IMR-90 (cell line): Measurements from ENCODE around the gene SLC15A1. TPM values are rescaled to one million over a fixed set of nuclear protein-coding genes. Genes with fewer than 3 reads are reported as not detected.

Source experiments
- ATAC-seq: fragments of 200-7000 bp; cut with Tn5 transposase; 2 replicates; pipeline ENCODE4 v1.9.1; 2020; ENCODE audit warnings: low read depth, mild to moderate bottlenecking, moderate library complexity
- BruUV-seq: library from RNA; stranded (reverse); fragments of 400-500 nt; replicated peaks from 2 replicates; lab custom pipeline; 2021; lab: Mats Ljungman, UMichigan
- CTCF ChIA-PET: fragments of 300-600 bp; formaldehyde crosslinking; extraction: SDS; loops from one replicate; lab custom pipeline; 2021; ENCODE audit warnings: antibody characterized with exemption; lab: Yijun Ruan, JAX
- POLR2A ChIA-PET: fragments of 300-600 bp; sonication (Branson Sonifier 250); formaldehyde crosslinking; loops from one replicate; lab custom pipeline; 2022; ENCODE audit warnings: antibody characterized with exemption; ENCODE audit not compliant: unreplicated experiment; lab: Charles Lee
- DNase-seq: peaks from one replicate; pipeline ENCODE4 v3.0.0; 2013
- H2AFZ ChIP-seq: replicated peaks from 2 replicates; pipeline ENCODE3; 2013; ENCODE audit warnings: low read length, mild to moderate bottlenecking; ENCODE audit not compliant: poor library complexity
- H2AK5ac ChIP-seq: 2 replicates; pipeline ENCODE4 v1.6.1; 2013; ENCODE audit warnings: low read depth, low read length, inconsistent platforms
- H2AK9ac ChIP-seq: replicated peaks from 2 replicates; pipeline ENCODE3; 2013; ENCODE audit warnings: mild to moderate bottlenecking, low read depth, low read length, moderate library complexity; ENCODE audit not compliant: poor library complexity
- H2BK120ac ChIP-seq: 2 replicates; pipeline ENCODE4 v1.6.1; 2013; ENCODE audit warnings: low read depth, low read length, inconsistent platforms
- H2BK15ac ChIP-seq: 3 replicates; pipeline ENCODE4 v1.6.1; 2013; ENCODE audit warnings: low read depth, low read length, inconsistent platforms
- H2BK20ac ChIP-seq: 2 replicates; pipeline ENCODE4 v1.6.1; 2013; ENCODE audit warnings: low read depth, mild to moderate bottlenecking, inconsistent platforms, low read length, moderate library complexity
- H2BK5ac ChIP-seq: 2 replicates; pipeline ENCODE4 v1.6.1; 2013; ENCODE audit warnings: mild to moderate bottlenecking, low read depth, low read length, inconsistent platforms; ENCODE audit not compliant: poor library complexity, severe bottlenecking
- H3K14ac ChIP-seq: replicated peaks from 2 replicates; pipeline ENCODE4 v1.6.1; 2013; ENCODE audit warnings: low read depth, low read length, inconsistent platforms
- H3K18ac ChIP-seq: 2 replicates; pipeline ENCODE4 v1.6.1; 2013; ENCODE audit warnings: low read depth, low read length, control low read depth
- H3K23ac ChIP-seq: 2 replicates; pipeline ENCODE4 v1.6.1; 2013; ENCODE audit warnings: low read depth, low read length, inconsistent platforms
- H3K27ac ChIP-seq: 2 replicates; pipeline ENCODE4 v1.5.1; 2013; ENCODE audit warnings: mild to moderate bottlenecking, control low read depth, low read length; ENCODE audit not compliant: insufficient read depth
- H3K27me3 ChIP-seq: 2 replicates; pipeline ENCODE4 v1.6.1; 2013; ENCODE audit warnings: low read length; ENCODE audit not compliant: control insufficient read depth, insufficient read depth
- H3K36me3 ChIP-seq: 2 replicates; pipeline ENCODE4 v1.6.1; 2013; ENCODE audit warnings: low read length, mixed read lengths; ENCODE audit not compliant: control insufficient read depth, insufficient read depth
- H3K4ac ChIP-seq: 2 replicates; pipeline ENCODE4 v1.6.1; 2013; ENCODE audit warnings: low read depth, low read length, inconsistent platforms
- H3K4me1 ChIP-seq: 2 replicates; pipeline ENCODE4 v1.6.1; 2013; ENCODE audit warnings: low read length, mixed read lengths; ENCODE audit not compliant: control insufficient read depth, insufficient read depth
- H3K4me2 ChIP-seq: 2 replicates; pipeline ENCODE4 v1.6.1; 2013; ENCODE audit warnings: low read depth, mild to moderate bottlenecking, control low read depth, low read length, moderate library complexity
- H3K4me3 ChIP-seq: 2 replicates; pipeline ENCODE4 v1.5.1; 2013; ENCODE audit warnings: low read depth, mild to moderate bottlenecking, control low read depth, low read length, moderate library complexity; ENCODE audit not compliant: insufficient read depth
- H3K56ac ChIP-seq: 2 replicates; pipeline ENCODE4 v1.6.1; 2013; ENCODE audit warnings: low read length, inconsistent platforms; ENCODE audit not compliant: insufficient read depth; ENCODE audit errors: extremely low read depth
- H3K79me1 ChIP-seq, 2 experiments: 2 replicates each; pipeline ENCODE4 v1.6.1; 2013; ENCODE audit warnings: low read length in 2 of 2, inconsistent platforms in 1 of 2, low read depth in 1 of 2
- H3K9ac ChIP-seq: 2 replicates; pipeline ENCODE4 v1.6.1; 2013; ENCODE audit warnings: low read depth, low read length, control low read depth
- H3K9me1 ChIP-seq: 2 replicates; pipeline ENCODE4 v1.6.1; 2013; ENCODE audit warnings: low read length, inconsistent platforms; ENCODE audit not compliant: insufficient read depth
- H3K9me3 ChIP-seq: 2 replicates; pipeline ENCODE4 v1.6.1; 2013; ENCODE audit warnings: low read length; ENCODE audit not compliant: control insufficient read depth, insufficient read depth
- H4K20me1 ChIP-seq: 2 replicates; pipeline ENCODE4 v1.6.1; 2013; ENCODE audit warnings: low read length, inconsistent platforms; ENCODE audit not compliant: insufficient read depth
- H4K5ac ChIP-seq: 2 replicates; pipeline ENCODE4 v1.6.1; 2013; ENCODE audit warnings: mild to moderate bottlenecking, low read depth, low read length, control low read depth
- H4K8ac ChIP-seq, 2 experiments: 2 replicates each; pipeline ENCODE4 v1.6.1; 2013; ENCODE audit warnings: low read depth in 2 of 2, low read length in 2 of 2, control low read depth in 1 of 2, inconsistent platforms in 1 of 2
- H4K91ac ChIP-seq: 2 replicates; pipeline ENCODE4 v1.6.1; 2013; ENCODE audit warnings: low read depth, low read length, inconsistent platforms; ENCODE audit not compliant: insufficient read depth
- CEBPB ChIP-seq: IDR thresholded peaks from 2 replicates; pipeline ENCODE4 v1.6.1; 2012; ENCODE audit warnings: low read depth, low read length, improper control_type of control experiment
- CHD1 ChIP-seq: IDR thresholded peaks from 2 replicates; pipeline ENCODE4 v1.6.1; 2012; ENCODE audit warnings: low read depth, low read length, improper control_type of control experiment
- ELK1 ChIP-seq: fragments of 150-350 bp; IDR thresholded peaks from 2 replicates; pipeline ENCODE4 v1.6.1; 2016; ENCODE audit warnings: low read depth, mild to moderate bottlenecking, low read length, moderate library complexity, borderline replicate concordance
- FOS ChIP-seq: fragments of 150-350 bp; IDR thresholded peaks from 2 replicates; pipeline ENCODE4 v1.6.1; 2016; ENCODE audit warnings: low read depth, low read length
- MAFK ChIP-seq: IDR thresholded peaks from 2 replicates; pipeline ENCODE4 v1.6.1; 2012; ENCODE audit warnings: low read depth, low read length, improper control_type of control experiment
- MAZ ChIP-seq: IDR thresholded peaks from 2 replicates; pipeline ENCODE4 v1.6.1; 2012; ENCODE audit warnings: low read depth, mild to moderate bottlenecking, low read length, improper control_type of control experiment, moderate library complexity, borderline replicate concordance
- MXI1 ChIP-seq: IDR thresholded peaks from 2 replicates; pipeline ENCODE4 v1.6.1; 2012; ENCODE audit warnings: low read depth, mild to moderate bottlenecking, low read length, moderate library complexity, borderline replicate concordance
- NFE2L2 ChIP-seq: fragments of 150-350 bp; IDR thresholded peaks from 2 replicates; pipeline ENCODE4 v1.6.1; 2016; ENCODE audit warnings: low read depth, mild to moderate bottlenecking, low read length
- POLR2A ChIP-seq: IDR thresholded peaks from 2 replicates; pipeline ENCODE4 v1.6.1; 2012; ENCODE audit warnings: mild to moderate bottlenecking, low read depth, low read length
- RAD21 ChIP-seq: IDR thresholded peaks from 2 replicates; pipeline ENCODE4 v1.6.1; 2012; ENCODE audit warnings: low read length, improper control_type of control experiment
- RFX5 ChIP-seq: IDR thresholded peaks from 2 replicates; pipeline ENCODE4 v1.8.0; 2012; ENCODE audit warnings: low read depth, mild to moderate bottlenecking, low read length, moderate library complexity
- SMC3 ChIP-seq: fragments of 150-350 bp; IDR thresholded peaks from 2 replicates; pipeline ENCODE4 v1.6.1; 2016; ENCODE audit warnings: low read depth, mild to moderate bottlenecking, antibody characterized with exemption, low read length, moderate library complexity
- WGBS, 2 experiments: methylation state at CpG; one replicate each; pipeline versions ENCODE4 v1.1.5 to v1.1.7; 2013; ENCODE audit warnings: missing lambda C conversion rate in 2 of 2; ENCODE audit not compliant: insufficient read length in 1 of 2; ENCODE audit errors: extremely low coverage in 2 of 2; 5-methylcytosine and 5-hydroxymethylcytosine counted together
- dilution Hi-C: fragments of 300-500 bp; cut with HindIII; formaldehyde crosslinking; loops from one replicate; pipeline ENCODE4 v1.14.3; 2018; ENCODE audit warnings: low sequenced_read_pairs; ENCODE audit not compliant: unreplicated experiment
- in situ Hi-C: fragments of 300-500 bp; cut with MboI; formaldehyde crosslinking; loops from 3 replicates; pipeline ENCODE4 v1.14.3; 2019; ENCODE audit warnings: low sequenced_read_pairs, inconsistent platforms, mixed read lengths
- intact Hi-C: fragments of 100-400 bp; cut with micrococcal nuclease; formaldehyde crosslinking; loops from 2 replicates; pipeline ENCODE4 v1.10.0; 2022
- polyA plus RNA-seq, 3 experiments: library from polyadenylated mRNA; depleted of rRNA; stranded (reverse); fragments of >200 nt; gene quantifications; 2 replicates each; pipeline ENCODE4 v1.2.3, GENCODE V29; 2012; ENCODE audit warnings: low replicate concordance in 1 of 3
- total RNA-seq: library from RNA; depleted of rRNA; stranded (reverse); fragments of >200 nt; gene quantifications from 2 replicates; pipeline ENCODE4 v1.2.3, GENCODE V29; 2012

Gene SLC15A1
- total and polyA plus RNA-seq, 2 of the 4 experiments (the other 2 are of a cell fraction), result not detected

DNA sequence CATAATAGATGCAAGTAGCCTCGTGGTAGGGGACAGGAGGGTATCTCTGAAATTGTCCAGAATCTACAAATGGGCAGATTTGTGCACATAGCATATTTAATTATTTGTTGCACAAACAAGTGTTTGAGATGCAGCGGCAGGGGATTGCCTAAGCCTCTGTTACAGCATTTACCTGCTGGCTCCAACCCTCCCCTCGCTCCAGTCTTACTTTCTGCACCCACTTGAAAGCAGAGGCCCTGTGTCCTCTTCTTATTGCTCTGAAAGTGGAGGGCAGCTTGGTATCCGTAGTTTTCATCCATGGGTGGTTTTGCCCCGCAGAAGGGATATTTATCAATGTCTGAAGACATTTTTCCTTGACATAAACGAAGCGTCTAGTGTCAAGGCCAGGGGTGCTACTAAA, 102.6 kb downstream of the SLC15A1 start:
- Histone ChIP-seq H2AFZ (no peak overlapping the region), H3K23ac (no peak overlapping the region), H3K36me3 (no peaks in the 10 kb centered on the region), H2AK5ac (no peak overlapping the region), H4K5ac (no peak overlapping the region), H3K9me1 (no peaks in the 10 kb centered on the region), H2AK9ac (no peak overlapping the region), H2BK15ac (no peak overlapping the region), H3K4me1 (no peaks in the 10 kb centered on the region), H2BK120ac (no peak overlapping the region), H3K18ac (no peak overlapping the region), H3K4me3 (no peak overlapping the region), H3K79me1 (no peaks in the 10 kb centered on the region), H4K91ac (no peak overlapping the region), H3K4me2 (no peak overlapping the region), H3K9me3 (no peaks in the 10 kb centered on the region), H3K4ac (no peak overlapping the region), H3K9ac (no peak overlapping the region), H3K27ac (no peak overlapping the region), H2BK5ac (no peak overlapping the region), H3K56ac (no peak overlapping the region), H3K27me3 (peaks cover 6% of the 10 kb centered on the region), H3K14ac (no peak overlapping the region), H4K8ac (no peak overlapping the region), H4K20me1 (no peaks in the 10 kb centered on the region), H2BK20ac (no peak overlapping the region)
- ChIA-PET CTCF (interaction anchor here (0.6 kb wide), 1 partner anchor 60 kb away, joined by 3 read pairs; no protein-coding TSS in a partner anchor), POLR2A (no interaction called here)
- DNase-seq (no peak), ATAC-seq (no peak)
- no peak for TF ChIP-seq NFE2L2
- TF ChIP-seq MXI1, result no peak
- no peak for TF ChIP-seq RAD21
- no peak for TF ChIP-seq CHD1
- no peak for TF ChIP-seq ELK1
- no peak for TF ChIP-seq SMC3
- no peak for TF ChIP-seq RFX5
- no peak for TF ChIP-seq POLR2A
- no peak for TF ChIP-seq MAFK
- TF ChIP-seq CEBPB, result no peak
- no peak for TF ChIP-seq MAZ
- no peak for TF ChIP-seq FOS
- no CpG with 5 or more reads among the region's 7 CpGs for WGBS, 2 experiments
- intact Hi-C loops (loop anchor here (5.0 kb wide), 1 partner anchor 183 kb away; no protein-coding TSS in a partner anchor), dilution Hi-C loops (loop anchor here (25.0 kb wide), 1 partner anchor 188 kb away; no protein-coding TSS in a partner anchor), in situ Hi-C loops (loop anchor here (5.0 to 25.0 kb wide), 3 partner anchors 73 to 788 kb away; partner anchors contain the start of genes FARP1 and STK24)
- BruUV-seq, result no TSS peak
